ENCODE measurements around the gene SLC35G6.
"Not testable (repeated sequence)": the region's sequence is repeated elsewhere in the genome, so short reads cannot be mapped to it uniquely, and the experiment has no call there.

Gene SLC35G6

DNA sequence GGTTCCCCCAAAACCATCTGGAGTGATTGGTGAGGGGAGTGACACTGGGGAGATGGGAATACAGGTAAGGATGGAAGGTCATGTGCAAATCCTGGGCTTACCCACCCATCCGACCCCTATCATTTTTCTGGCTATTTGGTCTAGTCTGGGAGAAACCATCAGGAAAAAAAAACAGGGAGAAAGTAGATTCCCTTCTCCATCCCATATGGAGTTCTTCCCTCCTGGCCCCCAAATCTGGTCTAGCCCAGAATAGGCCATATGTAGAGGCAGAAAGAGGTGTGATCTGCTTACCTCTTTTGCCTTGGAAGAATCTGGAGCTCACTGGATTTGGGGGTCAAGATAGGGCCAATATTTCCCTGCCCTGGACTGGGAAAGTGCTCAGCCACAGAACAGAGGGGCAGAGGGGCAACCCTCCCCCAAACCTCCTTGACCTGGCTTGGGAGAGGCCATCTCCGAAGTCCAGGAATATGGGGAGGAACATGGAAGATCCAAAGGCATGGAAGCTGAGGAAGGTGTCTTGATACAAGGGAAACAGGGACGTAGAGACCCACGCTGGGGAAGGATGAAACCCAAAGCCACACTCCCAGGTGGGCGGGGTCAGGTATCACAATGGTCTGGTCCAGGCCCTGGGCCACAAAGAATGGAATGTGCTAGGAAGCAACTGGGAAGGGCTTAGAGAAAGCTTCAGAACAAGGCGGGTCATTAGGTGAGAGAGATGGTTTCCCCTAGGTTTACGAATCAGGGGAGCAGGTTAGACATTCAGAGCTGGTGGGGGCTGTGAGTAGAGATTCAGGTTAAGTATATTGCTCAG, 20.2 kb upstream of the SLC35G6 start:
- no peak for DNase-seq

DNA sequence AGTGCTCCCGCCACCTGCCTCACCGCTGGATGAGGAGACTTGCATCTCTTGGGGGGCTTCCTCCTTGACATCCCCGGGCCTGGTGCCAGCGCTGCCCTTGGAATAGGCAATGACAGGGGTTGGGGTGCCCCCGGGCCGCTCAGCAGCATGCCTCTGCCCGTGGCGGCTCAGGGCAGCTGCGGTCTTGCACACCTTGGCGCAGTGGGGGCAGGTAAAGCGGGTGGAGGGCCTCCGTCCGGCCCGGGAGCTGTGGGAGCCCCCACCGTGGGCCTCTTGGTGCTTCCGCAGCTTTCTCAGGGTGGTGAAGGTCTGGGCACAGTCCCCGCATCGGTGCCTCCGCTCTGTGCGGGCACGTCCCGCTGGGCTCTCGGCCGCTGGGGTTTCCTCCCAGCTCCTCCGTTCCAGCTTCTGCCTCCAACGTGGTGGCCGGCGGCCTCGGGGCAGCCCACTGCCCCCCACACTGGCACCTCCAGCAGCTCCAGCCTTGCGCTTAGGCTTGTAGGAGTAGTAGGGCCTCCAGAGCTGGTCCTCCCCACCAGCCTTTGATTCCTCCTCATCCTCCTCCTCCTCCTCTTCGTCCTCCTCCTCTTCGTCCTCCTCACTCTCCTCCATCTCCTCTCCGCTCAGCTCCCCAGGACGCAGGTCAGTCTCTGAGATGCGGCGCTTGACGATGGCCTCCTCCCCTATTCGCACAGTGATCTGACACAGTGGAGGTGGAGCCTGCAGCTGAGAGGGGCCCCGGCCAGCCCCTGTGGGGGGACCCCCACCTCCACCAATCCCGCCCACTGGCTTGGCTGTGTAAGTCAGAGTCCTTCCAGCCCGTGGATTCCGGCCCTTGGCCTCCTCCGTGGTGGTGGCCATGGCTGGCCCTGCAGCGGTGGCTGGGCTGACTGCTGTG, 18.5 kb upstream of the SLC35G6 start:
- no peak for DNase-seq

DNA sequence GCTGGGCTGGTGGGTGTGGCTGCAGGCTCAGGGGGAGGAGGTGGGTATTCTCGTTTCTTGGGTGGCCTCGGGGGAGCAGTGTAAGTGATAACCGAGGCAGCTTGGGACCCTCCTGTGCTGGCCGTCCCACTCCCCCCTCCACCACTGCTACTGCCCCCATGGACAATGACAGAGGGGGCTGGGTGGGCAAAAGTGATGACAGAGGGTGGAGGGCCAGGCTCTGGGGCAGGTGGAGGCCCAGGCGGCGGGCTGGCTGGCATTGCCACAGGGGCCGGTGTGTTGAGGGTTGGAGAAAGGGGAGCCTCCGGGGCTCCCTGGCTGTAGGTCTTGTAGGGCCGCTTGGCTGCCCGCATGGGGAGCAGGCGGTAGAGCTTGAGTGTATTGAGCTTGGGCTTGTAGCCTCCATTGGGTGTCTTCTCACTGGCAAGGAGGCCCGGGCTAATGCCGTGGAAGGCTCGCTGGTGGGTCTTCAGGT, 17.8 kb upstream of the SLC35G6 start:
- no peak for DNase-seq

DNA sequence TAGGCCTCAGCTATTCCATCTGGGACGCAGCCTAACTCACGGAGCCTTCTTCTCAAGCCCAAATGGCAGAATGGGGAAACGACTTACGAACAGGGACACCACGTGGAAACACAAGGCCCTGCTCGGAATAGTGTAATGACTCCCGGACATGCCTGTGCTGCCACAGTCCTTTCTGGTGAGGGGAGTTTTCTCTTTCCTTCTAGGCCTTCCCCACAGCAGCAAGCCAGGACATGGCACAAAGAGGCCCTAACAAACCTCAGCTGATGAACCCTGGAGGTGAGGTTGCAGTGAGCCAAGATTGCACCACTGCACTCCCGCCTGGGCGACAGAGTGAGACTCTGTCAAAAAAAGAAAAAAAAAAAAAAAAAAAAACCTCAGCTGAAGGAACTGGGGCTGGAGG, 17.2 kb upstream of the SLC35G6 start:
- no peak for DNase-seq

DNA sequence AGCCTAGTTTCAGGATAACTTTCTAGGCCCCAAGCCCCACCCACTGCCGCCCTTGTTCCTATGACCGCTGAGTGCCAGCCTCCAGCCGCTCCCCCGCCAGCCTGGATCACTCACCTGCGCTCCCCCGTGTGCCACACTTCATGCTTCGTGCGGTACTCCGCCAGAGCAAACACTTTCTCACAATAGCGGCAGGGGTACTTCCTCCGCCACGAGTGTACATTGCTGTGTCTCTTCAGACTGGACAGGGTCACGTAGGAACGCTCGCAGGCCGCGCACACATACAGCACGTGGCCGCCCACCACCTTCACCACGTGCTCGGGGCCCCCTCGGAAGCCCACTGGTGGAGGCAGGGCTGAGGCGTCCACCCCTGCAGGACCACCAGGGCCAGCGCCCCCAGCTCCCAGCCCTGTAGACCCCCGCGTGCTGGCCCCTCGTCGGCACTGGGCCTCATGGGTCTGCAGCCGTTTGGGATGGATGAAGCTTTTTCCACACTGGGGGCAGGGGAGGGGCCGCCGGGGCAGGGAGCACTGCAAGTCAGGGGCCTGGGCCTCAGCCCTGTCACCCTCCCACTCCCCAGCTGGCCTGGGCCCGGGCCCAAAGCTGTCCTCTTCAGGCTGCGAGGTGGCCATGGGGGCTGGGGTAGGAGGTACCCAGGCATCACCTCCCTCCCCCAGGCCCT, 15.5 kb upstream of the SLC35G6 start:
- no peak for DNase-seq

DNA sequence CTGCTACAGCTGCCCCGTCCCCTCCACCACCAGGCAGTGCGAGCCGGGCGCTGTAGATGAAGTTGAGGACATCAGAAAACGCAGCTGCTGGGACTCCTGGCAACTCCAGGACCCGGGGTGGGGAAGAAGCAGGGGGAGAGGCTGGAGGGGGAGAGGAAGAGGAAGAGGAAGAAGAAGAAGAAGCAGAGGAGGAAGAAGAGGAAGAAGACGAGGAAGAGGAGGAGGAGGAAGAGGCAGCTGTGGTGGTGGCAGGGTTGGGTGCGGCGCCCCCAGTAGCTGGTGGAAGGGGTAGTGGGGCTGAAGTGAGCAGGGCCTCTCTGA, 15.0 kb upstream of the SLC35G6 start:
- no peak for DNase-seq

DNA sequence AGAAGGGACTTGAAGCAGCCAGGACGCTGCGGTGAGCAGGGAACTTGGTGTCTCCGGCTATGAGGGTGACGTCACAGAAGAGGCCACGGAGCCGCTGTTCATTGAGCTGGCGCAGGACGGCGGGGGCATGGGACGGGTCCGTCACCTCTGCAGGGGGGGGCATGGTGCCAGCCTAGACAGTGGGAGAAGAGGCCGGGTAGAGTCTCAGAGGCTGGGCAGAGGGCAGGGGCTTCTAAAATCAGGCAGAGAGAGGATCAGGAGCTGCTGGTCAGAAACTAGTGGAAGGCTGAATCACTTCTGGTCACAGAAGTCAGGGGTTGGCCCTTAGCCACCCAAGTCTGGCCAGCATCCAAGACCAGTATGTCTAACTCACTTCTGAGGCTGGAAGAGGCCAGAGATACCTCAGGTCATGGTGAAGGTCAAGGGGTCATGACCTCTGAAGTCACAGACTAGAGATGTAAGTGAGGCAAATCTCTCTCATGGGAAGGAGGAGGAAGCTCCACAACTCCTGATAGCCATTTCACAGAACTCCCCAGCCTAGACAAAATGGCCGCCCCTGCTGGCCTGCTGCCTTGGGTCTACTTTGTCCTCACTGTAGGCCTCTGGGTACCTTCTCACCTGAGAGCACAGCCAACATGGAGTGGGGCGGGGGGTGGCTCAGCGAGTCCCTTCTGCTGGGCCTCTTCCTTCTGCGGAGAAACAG, 14.5 kb upstream of the SLC35G6 start:
- DNase-seq: no peak

DNA sequence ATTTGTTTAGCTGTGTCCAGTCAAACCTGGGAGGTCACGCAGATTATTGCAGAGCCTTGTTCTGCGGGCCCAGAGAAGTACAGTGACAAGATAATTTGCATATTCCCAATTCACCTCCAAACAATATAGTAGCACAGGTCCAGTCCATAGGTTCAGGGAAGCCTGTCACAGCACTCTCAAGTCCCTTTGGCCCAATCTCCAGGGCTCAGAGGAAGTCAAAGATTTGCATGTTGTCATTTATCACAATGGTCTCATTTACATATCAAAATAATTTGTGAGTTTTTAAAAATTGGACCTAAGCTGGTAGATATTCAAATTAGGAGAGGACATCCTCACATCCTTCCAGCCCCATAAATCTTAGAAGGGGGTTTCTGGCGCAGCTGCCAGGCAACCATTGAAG, 13.7 kb upstream of the SLC35G6 start:
- no peak for DNase-seq

DNA sequence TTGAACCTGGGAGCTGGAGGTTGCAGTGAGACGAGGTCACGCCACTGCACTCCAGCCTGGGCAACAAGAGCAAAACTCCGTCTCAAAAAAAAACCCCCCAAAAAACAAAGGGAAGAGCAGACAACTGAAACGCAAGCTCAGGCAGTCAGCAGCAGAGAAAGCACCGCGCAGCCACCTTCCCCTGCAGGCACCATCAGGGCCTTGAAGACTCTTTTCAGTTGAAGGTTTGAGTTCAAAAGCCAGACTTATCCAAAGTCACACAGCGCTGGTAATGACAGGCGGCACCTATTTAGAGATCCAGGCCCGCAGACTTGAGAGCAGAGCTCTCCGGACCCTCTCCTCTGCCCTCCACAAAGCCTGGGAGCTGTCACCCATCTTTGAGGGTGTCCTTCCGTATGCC, 13.0 kb upstream of the SLC35G6 start:
- DNase-seq: no peak

DNA sequence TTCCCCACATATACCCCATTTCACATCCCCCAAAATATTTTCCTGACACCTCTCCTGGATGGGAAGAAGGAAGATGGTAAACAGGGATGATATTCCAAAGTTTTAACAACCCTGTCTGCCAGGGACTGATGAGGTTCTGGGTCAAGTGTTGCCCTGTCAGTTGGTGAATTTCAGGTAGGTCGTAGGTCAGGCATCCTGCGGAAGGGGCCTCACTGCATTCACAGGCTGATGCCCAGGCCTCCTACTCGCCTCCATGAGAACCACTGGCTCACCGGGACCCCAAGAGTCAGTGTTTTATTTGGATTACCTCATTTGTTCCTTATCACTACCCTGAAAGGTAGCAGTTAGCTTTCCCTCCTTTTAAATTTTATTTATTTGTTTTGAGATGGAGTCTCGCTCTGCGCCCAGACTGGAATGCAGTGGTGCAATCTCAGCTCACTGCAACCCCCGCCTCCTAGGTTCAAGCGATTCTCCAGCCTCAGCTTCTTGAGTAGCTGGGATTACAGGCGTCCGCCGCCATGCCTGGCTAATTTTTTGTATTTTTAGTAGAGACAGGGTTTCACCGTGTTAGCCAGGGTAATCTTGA, 12.3 kb upstream of the SLC35G6 start:
- no peak for DNase-seq

DNA sequence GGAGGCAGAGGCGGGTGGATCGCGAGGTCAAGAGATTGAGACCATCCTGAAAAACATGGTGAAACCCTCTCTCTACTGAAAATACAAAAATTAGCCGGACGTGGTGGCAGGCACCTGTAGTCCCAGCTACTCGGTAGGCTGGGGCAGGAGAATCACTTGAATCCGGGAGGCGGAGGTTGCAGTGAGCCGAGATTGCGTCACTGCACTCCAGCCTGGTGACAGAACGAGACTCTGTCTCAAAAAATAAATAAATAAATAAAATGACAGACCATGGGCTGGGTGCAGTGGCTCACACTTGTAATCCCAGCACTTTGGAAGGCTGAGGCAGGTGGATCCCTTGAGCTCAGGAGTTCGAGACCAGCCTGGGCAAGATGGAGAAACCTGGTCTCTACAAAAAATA, 11.4 kb upstream of the SLC35G6 start:
- not testable (repeated sequence) for DNase-seq

DNA sequence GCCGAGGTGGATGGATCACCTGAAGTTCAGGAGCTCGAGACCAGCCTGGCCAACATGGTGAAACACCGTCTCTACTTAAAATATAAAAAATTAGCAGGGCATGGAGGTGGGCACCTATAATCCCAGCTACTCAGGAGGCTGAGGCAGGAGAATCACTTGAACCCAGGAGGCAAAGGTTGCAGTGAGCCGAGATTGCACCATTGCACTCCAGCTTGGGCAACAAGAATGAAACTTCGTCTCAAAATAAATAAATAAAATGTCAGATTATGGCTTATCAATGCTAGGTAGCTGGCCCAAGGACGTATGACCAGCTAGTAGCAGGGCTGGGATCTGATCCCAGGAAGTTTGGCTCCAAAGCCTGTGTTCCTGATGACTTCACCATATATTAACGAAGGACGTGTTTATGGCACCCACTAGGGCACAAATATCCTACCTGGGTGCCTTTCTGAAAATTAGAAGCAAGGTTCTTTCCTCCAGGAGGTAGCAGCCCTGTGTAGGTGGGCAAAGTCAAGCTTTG, 10.7 kb upstream of the SLC35G6 start:
- DNase-seq: not testable (repeated sequence)

DNA sequence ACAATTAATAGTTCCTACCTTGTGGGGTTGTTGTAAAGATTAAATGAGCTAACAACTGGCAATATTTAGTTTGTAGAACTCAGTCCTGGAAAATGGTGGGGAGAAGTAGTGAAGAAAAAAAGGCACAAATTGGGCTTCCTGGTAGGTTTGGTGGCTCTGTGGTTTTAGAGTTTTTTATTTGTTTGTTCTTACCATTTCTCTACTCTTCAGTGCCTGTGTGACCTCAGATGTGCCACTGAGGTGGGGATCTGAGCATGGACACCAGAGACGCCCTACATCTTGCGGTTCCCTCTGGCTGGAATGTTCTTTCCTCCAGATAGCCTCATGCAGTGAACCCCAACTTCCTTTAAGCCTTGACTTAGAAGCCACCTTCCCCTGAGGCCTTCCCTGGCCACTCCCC, 9.5 kb upstream of the SLC35G6 start:
- DNase-seq: no peak

DNA sequence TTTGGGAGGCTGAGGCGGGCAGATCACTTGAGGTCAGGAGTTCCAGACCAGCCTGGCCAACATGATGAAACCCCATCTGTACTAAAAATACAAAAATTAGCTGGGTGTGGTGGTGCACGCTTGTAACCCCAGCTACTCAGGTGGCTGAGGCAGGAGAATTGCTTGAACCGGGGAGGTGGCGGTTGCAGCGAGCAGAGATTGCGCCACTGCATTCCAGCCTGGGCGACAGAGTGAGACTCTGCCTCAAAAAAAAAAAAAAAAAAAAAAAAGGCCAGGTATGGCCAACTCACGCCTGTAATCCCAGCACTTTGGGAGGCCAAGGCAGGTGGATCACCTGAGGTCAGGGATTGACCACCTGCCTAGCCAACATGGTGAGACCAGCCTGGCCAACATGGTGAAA, 6.5 kb upstream of the SLC35G6 start:
- not testable (repeated sequence) for DNase-seq

DNA sequence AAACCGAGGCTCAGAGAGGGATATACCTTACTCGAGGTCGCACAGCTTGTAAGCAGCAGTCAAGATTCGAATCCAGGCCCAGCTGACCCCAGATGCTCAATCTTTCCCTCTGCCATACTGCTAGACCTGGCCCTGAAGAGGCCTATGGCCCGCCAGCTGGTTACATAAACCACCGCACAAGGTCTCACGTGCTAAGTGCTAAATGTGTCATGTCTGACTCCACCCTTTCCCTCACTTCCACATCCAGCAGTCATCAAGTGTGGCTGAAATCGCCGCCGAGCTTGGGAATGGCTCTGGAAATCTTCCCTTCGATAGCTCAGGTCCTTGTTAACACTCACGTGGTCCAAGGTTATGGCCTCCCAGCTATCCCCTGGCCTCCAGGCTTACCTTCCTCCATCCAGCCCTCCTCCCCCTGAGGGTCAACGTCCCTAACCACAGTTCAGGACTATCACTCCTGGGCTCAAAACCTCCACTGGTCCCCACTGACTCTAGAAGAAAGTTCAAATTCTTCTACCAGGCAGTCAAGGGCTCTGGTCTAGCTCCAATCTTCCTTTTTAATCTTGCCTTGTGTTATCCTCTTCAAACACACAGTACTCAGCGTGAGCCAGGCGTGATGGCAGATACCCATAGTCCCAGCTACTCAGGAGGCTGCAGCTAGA, 5.4 kb upstream of the SLC35G6 start:
- no peak for DNase-seq

DNA sequence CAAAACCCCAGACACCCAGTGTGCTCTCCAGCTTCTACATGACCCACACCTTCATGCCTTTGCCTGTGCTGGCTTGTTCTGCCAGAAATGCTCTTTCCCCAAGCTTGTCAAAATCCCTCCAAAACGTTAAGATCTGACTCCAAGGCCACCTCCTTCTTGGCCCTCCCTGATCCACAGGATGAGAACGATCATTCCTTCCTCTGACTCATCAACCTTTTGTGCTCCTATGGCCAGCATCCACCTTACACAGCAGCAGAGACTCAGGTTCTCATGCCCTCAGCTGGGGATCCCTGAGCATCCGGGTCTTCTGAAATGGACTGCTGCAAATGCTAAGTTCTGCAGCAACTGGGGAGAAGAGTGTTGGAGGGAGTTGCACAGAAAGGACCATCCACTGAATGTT, 4.8 kb upstream of the SLC35G6 start:
- no peak for DNase-seq

DNA sequence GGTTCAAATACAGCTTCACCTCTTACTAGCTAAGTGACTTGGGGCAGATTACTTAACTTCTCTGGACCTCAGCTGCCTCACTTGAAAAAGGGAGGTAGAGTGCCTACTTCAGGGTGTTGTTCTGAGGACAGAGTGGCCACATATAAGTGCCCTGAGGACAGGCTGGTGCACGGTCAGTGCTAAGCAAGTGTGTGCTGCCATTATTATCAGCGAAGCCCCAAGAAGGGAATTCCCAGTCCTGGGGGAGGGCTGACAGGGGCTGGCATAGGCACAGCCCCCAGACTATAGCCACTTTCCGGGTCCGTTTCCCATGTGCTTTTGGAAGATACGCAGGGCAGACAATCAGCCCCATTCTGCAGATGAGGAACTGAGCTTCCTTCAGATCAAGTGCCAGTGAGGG, 4.3 kb upstream of the SLC35G6 start:
- DNase-seq: no peak

DNA sequence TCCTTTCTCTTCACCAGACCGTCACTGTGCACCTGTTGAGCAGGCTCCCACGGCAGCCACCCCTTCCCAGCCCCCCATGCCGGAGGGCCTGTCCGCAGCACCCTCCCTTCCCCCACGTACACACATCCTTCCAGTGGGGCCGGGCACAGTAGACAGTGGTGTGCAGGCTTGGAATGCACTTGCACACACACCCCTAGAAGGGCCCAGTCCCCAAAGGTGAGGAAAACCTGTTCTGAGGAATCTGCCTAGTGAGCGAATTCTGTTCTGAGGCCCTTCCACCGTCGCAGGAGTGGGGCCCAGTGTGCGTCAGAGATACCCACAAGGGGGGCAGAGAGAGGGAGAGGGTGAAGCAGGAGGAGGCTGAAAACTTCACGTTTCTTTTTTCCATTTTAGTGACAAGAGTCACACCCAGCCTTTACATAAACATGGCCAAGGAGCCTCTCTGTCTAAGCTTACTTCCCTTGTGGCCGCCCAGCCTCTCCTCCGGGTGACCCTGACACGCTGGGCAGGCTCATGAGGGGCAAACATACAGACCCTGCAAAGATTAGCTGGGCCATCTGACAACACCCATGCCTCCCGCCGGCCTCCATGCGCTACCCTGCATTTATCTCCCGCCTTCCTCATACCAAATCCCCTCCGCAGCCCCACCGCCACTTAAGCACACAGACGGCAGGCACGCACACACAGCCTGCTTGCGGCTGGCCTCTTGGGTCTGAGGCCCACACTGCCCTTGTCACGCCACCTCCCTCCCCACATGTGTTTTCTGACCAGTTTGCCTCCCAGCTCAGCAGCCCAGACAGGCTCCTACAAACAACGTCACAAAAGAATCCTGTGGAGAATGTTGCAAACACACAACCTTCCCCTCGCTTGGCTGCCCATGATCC, 3.6 kb upstream of the SLC35G6 start:
- no peak for DNase-seq

DNA sequence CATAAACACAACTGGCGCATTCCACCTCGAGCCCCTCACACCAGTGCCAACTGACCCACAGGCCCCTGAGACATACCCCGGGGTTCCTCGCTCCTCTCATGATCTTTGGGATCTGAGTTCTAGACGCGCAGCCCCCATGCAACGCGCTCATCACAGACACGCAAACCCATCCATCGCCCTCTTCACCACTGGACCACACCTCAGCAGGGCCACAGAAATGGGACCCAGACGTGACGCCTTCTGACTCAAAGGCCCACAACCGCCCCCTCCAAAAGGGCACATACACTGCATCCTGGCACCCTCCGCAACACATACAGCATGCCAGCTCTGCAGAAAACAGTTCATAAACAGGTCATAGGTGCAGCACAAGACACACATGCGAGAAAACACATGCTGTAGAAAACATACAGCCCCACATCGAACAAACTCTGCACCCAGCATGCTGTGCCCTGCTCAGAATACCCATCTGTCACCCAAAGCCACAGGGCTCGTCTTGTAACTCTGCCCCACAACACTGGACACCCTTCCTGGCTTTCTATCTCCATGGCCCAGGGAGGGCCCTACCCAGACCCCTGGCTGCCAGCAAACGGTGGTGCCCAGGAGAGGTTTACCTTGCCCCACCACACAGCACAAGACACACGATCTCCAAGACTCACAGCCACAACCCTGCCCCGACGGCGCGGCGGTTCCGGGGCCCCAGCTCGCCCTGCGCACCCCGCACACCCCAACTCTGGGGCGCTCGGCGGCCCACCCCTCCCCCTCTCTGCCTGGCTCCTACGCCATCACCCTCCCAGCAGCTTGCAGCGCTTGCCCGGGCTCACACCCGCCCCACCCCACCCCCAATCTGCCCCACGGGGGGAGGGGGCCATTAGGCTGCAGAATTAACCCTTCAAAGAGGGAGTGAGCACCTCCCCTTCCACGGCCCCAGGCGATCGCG, 2.7 kb upstream of the SLC35G6 start:
- peak; percentile 4 for DNase-seq
